ENCODE measurements around the gene TPP2. TPM values are rescaled to one million over a fixed set of nuclear protein-coding genes. Genes with fewer than 3 reads are reported as not detected.
A peak's percentile ranks its signal among the peaks of the same experiment; 100 is the strongest.

Gene TPP2
- total RNA-seq, 1 donor from 2014 or later, result 76.1 TPM

DNA sequence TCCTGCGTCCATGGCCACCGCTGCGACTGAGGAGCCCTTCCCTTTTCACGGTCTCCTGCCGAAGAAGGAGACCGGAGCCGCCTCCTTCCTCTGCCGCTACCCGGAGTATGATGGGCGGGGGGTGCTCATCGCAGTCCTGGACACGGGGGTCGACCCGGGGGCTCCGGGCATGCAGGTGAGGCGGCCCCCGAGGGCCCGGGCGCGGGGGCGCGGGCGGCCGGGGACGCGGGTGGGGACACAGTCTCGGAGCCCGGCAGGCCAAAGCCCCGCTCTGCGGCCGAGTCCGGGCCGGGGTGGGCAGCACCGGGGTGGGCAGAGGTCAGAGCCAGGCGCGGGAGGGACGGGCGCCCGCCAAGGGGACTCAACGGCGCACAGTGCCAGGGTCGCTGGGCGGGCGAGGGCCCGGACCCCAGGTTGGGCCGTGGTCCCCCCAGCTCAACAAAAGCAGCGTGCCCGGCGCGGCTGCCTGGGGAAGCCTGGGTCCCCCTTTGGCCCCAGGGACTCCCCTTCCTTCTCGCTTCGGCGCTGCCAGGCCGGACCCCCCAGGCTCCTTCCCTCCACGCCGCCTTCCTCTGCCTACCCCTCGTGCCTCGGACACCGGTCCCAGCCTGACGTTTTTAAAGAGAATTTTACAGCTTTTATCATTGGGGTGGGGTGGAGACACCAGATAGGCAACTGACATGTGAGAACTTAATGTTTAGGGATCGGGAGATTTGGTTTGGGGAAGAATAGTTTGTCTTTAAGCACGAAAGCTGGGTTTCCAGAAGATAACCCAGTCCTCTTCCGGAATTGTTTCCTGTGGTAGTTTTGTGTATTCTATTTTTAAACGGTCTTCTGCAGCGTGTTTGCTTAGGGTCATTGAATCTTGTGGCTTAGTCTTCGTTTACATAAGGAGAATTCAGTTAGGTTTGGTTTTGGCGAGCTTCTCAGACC lies 509 bp downstream of the TPP2 start:
- DNase-seq (ENCODE audit: low read depth), result peak; percentile 58

DNA sequence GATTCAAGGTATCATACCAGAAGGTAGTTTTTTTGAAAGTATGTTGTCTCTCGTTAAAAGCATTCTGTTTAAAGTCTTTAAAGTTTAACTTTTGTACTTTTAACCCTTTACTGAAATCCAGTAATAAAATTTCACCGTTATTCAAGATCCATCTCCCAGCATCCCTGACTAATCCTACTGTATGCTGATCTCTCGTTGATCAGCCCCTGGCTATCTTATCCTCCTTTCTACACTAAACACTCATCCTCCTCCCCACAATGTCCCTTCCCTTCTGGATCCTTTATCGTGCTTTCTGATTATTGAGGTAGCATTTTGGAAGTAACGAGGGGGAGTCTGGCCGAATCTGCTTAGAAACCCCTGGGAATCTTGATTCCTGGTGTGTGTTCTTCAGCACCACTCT lies 1.3 kb downstream of the TPP2 start:
- DNase-seq (ENCODE audit: low read depth), result peak; percentile 19

DNA sequence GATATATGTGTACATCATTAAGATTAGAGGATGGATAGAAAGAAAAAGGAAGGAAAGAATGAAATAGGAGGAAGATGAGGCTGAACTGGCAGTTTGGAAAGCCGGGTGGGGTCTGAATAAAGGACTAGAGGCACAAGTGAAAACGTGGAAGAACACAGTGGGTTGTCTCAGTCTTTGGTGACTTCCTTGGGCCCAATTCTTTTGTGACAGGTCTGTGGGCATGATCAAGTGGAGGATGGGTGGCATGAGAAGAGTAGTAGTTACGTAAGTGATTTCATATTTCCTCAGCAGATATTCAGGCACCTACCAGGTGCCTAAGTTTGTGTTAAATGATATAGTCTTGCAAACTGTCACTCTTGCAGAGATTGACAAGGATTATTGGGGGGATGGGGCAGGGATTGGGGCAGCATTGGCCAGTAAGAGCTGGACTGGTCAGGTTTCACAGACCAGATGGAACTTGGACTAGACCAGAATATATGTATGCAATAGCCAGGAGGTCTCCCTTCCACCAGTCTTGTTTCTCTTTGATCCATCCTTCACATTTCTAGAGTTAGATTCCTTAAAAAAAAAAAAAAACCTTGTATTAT lies 2.7 kb downstream of the TPP2 start:
- DNase-seq (ENCODE audit: low read depth), result no peak

DNA sequence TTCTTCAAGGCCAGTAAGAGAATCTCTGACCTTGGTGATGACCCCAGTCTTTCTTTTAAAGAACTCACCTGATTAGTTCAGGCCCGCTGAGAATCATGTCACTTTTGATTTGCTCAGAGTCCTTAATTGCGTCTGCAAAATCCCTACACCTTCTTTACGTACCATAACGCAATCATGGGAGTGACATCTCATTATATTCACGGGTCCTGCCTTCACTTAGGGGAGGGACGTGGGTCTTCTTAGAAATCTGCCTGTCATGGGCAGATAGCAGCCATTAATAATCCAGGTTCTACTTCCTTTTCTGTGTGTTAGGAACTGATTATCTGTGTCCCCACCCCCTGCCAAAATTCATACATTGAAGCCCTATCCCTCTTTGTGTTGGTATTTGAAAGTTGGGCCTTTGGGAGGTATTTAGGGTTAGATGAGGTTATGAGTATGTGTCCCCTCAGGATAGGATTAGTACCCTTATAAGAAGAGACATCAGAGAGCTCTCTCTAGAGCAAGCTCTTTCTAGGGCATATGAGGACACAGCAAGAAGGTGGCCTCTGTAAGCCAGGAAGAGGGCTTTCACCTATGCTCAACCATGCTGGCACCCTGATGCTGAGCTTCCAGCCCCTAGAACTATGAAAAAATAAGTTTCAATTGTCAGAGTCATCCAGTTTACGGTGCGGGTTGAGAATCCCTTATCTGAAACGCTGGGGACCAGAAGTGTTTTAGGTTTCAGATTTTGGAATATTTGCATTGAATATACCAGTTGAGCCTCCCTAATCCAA lies 9.9 kb downstream of the TPP2 start:
- no peak for DNase-seq (ENCODE audit: low read depth)

DNA sequence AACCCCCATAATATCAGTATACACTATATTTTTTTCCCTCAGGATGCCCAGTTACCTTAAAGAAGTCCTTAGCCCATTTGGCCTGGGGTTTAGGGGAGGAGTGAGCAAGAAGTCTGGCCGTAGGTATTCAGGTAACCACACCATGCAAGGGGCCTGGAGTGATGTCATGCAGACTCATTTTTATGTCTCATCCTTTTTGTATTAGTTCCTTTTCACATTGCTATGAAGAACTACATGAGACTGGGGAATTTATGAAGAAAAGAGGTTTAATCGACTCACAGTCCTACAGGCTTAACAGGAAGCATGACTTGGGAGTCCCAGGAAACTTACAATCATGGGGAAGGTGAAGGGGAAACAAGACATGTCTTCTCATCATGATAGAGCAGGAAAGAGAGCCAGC lies 12.2 kb downstream of the TPP2 start:
- DNase-seq (ENCODE audit: low read depth), result no peak

DNA sequence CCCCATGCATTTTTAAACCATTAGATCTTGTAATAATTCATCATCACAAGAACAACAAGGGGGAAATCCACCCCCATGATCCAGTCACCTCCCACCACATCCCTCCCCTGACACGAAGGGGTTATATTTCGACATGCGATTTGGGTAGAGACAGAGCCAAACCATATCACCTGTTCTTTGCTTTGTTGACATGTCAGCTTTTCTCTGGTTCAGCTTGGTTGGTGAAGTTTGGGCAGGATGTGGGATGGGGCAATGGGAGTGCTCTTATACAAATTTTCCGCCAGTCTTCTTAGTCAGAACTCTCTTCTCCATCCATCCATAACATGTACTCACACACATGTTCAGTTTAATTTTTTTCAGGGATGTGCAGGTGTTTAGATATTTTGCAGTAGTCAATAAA lies 12.9 kb downstream of the TPP2 start:
- peak; percentile 17 for DNase-seq (ENCODE audit: low read depth)

DNA sequence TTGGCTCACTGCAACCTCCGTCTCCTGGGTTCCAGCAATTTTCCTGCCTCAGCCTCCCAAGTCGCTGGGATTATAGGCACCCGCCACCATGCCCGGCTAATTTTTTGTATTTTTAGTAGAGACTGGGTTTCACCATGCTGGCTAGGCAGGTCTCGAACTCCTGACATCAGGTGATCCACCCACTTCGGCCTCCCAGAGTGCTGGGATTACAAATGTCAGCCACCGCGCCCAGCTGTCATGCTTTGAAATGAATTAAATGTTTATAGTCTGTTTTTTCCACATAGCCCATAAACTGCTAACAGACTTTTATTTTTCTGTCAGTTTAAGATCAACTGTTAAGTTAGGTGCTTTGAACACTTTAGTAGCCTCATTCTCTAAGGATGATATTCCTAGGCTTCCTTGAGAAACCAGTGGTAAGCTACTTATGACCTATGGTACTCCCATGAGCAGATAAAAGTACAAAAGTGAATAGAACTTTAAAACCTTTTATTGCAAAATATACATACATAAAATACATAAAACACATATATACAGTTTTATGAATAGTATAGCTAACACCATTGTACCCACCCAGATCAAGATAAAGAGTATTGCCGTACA lies 13.6 kb downstream of the TPP2 start:
- DNase-seq (ENCODE audit: low read depth), result no peak

DNA sequence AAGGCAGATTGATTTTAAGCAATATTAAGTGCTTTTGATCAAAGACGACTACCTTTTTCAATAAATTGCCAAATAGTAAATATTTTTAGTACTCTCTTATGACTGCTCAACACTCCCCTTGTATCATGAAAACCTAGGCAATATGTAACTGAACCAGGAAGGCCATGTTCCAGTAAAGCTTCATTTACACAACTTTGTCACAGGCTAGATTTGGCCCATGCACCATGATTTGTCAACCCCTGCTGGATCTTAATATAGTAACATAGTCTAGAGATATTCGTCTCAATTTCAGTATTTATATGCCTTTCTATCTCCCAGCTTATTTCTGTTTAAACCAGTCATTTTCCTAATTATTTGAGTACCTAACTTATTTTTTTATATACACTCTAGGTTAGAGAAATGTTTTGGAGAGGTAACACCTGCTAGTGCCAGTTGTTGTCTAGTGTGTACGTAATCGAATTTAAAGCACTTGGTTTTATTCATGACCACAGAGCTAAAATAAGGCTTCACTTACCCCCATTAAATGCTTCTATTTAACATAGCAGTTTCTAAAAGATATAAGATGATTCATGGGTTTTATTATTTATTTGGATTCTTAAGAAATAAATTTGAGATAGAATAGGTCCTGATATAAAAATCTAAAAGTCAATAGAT lies 21.0 kb downstream of the TPP2 start:
- no peak for DNase-seq (ENCODE audit: low read depth)

DNA sequence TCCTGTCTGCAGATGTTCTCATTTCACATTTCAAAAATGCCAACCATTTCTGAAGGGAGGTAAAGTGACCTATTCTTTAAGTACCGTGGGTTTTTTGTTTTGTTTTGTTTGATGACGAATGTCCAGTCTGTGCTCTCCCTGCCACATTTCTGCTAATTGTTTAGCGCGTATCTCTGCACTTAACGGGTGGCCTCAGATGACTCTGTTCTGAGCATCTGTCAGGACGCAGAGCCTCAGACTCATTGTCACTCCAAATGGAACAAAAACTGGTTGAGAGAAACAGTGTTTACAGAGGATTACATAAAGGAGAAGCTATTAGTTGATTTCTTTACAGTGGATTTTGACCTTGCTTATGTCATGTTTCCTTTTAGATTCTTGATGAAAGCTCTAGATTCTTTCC lies 23.7 kb downstream of the TPP2 start:
- no peak for DNase-seq (ENCODE audit: low read depth)

DNA sequence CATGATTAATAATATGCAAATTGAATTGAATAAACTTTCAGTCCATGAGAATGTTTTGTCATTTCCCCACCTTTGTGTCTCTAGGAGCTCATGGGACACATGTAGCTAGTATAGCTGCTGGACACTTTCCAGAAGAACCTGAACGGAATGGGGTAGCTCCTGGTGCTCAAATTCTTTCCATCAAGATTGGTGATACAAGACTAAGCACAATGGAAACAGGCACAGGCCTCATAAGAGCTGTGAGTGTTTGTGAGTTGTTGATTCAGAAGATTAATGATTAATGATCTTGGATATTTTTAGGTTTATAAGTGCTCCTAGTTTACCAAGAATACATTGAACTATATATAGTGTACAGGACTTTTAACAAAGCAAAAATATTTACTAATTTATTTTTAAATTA lies 30.1 kb downstream of the TPP2 start:
- DNase-seq (ENCODE audit: low read depth), result peak; percentile 81

DNA sequence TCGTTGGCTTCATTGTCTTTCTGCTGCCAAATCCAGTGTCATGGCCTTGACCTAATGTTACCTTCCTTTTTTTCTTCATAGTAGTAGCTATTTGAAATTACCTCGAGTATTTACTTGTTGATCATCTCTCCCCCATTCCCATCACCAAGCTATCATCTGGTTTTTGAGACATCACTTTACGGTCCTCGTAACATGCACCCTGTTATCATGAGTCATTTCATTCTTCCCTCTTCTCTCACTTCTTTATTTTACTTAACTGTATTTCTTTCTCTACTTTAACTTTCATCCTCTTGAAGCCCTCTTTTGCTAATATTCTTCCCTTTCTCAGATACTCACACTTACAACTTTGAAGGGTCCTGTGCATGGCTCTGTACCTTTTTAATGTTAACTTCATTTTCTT lies 31.8 kb downstream of the TPP2 start:
- no peak for DNase-seq (ENCODE audit: low read depth)

DNA sequence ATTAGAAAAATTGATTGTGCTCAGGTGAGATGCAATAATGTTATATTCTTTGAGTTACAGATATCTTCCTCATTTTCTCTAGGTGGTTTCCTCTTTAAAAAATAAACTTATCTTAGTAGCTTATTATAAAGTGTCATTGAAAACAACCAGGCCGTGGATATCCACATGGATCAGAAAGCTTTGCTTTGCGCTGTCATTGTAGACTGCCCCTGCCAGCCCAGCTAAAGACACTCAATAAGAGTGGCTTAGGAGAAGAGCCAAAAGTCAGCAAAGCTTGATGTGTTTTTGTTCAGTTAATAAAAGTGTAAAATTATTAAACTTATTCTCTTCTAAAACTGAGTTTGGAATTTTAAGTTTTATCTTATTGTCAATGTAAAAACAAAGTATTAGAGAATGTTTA lies 34.4 kb downstream of the TPP2 start:
- DNase-seq (ENCODE audit: low read depth), result no peak

DNA sequence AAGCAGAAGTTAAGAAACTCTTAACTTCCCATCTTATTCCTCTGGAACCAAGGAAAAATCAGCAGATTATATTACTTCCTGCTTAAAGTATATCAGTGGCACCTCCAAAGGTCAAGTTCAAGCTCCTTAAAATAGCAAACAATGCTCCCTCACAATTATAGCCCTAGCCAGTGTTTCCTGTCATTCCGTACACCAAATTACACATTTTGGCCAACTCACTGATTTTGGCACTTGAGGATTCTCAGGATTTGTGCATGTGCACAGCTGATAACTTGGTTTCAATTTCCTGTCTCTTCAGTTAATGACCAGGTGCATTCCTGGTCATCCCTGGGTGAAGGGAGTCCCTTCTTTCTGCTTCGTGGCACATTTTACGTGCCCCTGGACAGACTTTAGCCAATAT lies 42.0 kb downstream of the TPP2 start:
- no peak for DNase-seq (ENCODE audit: low read depth)

DNA sequence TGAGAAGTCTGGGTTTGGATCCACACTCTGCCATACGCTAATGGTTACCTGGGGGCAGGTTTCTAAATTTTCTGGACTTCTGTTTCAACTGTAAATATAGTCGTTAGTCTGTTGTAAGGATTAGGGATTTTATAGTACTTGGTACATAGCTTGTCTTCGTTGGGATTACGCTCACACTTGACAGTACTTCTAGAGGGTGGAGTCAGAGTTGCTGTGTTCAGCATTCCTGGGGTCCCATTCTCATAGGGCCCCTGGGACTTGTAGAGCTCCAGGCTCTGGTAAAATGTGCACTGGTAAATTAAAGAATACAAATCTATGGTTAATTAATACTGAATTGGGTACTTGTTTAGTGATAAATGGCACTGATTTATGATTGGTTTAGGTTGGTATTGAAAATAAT lies 45.2 kb downstream of the TPP2 start:
- DNase-seq (ENCODE audit: low read depth), result no peak

DNA sequence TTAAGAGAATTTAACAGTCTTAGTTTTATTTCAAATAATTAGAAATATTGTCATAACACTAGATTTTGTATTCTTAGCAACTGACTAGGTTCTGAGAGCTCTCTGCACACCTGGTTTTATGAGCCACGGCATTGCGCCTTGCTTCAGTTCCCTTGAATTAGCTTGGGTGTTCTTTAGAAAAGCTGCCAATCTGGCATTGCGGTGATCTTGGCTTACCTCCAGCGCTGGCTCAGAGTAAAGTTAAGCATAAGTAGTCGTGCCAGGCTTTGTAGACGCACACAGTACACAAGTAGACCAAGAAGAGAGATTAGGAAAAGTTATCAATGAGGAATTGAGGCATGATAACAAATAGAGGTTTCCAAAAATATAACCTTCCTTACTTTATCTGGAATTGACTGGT lies 45.7 kb downstream of the TPP2 start:
- peak; percentile 15 for DNase-seq (ENCODE audit: low read depth)

DNA sequence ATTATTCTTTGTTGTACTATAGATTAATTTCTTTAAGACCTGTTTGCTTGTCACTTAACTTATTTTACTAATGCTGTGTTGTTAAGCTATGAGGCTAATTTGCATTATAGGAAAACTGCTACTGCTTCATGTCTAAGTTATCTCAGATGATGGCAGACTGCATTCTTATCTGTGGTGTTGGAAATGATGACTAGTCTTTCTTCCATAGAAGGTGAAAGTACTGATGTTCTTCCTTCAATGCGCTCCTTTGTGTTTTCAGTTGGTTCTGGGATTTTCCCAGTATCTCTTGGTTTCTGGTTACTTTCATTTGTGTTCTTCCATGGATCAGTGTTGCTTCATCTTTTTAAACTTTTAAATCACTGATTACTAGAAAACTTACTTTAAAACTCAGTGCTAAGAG lies 46.9 kb downstream of the TPP2 start:
- no peak for DNase-seq (ENCODE audit: low read depth)

DNA sequence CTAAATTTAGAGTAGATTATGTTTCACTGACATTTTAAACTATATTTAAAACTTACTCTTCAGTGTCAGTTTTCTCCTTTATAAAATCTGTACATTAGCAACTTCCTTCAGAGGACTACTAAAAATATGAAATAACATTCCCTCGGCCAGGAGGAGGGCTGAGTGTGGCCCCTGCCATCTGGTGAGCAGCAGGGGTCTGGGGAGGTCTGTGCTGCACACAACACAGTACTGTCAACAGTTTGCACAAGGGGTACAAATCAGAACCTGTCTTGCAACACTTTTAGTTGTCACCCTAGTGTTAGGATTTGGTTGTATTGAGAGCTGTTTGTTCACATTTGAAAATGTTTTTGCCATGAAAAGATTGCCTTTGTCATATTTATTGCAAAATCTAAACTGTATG lies 48.9 kb downstream of the TPP2 start:
- no peak for DNase-seq (ENCODE audit: low read depth)

DNA sequence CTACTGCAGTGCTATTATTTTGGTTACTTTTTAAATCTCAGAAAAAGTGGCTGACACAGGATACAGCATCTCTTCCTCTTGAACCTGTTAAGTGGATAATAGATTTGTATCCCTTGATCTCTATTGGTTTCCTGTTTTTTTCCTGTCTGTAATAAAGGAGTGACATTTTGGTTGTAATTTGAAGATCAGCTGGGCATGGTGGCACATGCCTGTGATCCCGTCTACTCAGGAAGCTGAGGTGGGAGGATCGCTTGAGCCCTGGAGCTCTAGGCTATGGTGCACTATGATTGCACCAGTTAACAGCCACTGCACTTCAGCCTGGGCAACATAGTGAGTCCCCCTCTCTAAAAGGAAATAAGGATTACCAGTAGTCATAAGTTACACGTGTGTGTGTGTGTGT lies 51.3 kb downstream of the TPP2 start:
- no peak for DNase-seq (ENCODE audit: low read depth)

DNA sequence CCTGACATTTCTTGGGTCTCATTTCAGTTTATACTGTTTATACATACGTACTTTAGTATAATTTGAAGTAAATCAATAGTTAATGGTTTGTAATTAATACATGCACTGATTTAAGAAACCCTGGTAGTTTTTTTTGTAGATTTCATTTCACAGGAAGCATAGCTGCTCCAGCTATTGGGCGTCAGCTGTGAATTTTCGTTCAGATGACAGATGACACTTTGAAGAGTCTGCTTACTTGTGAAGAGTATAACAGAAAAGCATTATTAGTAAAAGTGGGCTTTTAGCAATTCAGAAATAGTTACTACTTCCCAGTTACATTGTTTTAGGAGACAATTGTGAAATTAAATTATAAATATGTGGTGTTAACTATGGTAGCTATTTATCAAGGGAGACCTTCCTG lies 53.7 kb downstream of the TPP2 start:
- DNase-seq (ENCODE audit: low read depth), result no peak

DNA sequence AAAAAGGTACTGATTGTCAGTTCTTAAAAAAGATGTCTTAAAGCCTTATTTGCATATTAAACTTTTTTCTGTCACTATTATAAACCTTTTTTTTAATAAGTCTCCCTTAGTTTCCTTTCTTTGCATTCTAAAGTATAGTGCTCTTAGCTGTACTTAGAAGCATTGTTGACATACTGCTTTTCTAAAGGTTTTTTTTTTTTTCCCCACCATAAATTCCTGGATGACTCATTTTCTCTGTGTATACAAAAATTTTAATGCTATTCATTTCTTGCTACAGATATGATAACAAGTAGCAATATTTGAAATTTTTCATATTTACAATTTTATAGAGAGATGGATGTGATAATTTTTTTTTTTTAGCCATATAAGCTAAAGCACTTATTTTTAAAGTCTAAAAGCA lies 54.6 kb downstream of the TPP2 start:
- peak; percentile 50 for DNase-seq (ENCODE audit: low read depth)

DNA sequence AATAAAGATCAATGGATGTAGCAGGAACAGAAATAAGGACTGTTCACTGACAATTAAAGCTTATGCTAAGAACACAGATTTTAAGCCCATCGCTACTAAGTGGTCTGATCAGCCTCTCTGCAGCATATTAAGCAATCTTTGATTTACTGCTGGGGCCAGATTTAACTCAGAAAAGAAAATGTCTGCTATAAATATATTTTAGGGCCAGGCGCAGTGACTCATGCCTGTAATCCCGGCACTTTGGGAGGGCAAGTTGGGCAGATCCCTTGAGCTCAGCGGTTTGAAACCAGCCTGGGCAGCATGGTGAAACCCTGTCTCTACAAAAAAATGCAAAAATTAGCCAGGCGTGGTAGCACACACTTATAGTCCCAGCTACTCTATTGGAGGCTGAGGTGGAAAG lies 55.1 kb downstream of the TPP2 start:
- peak; percentile 57 for DNase-seq (ENCODE audit: low read depth)

DNA sequence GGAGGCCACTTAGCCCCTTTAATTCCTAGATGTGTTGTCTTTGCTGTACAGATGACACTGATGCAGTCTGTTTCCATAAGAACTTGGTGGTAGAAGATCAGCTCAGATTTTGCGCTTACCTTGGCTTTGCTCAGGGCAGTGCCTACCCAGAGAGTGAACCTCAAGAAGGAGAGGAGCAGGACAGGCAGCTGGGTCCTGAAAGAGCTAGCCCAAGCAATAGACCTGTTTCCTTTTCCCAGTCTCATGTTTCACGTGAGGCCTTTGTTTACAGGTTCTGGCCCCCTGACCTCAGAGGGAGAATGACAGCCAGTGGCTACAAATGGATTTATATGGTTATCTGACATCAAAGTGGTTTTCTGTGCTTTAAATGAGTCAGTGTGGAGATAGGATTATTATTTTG lies 58.0 kb downstream of the TPP2 start:
- DNase-seq (ENCODE audit: low read depth), result no peak

Data from renal cortical epithelial cell (primary cell).